ENCODE results near the gene TIMM17B.

Gene TIMM17B

DNA sequence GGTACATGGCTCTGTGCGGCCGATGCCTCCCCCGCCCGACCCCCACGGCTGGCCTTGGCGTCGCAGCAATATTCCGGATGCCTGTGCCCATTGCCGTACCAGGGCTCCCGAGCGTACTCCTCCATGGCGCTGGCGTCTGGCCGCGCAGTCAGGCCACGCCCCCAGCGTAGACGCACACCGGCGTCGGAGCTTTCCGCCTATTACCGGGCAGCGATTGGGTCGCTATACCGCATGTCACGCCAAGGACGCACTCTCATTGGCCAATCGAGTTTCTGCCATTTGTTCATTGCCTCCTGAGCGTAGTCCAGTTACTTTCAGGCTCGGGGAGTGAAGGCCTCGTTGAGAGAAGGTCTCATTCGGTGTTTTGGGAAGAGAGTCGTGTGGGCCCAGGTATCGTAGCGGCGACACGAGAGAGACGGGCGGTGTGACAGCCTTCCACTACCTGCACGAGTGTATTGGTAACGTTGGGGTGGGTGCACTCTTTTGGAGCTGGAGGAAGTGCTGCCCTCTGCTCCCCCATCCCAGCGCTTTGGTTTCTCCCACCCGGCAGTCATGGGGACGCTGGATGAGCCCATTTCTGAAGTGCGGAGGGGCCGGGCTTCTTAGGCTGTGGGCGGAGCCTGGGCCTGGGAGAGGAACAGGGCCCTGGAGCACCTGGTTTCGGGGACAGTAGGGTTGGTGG lies at the start of gene TIMM17B, which contains the start of gene PQBP1:
Gene TIMM17B, minus strand, starts transcription at position 144 of the 682 bp plus-strand sequence. Its CDS starts 19 bp downstream, at position 125.
Gene PQBP1, plus strand, starts transcription at position 306 of the 682 bp plus-strand sequence. CDS start 580 bp downstream, outside the sequence.
- DNase-seq (ENCODE audit: low spot score), result peak; percentile 91

DNA sequence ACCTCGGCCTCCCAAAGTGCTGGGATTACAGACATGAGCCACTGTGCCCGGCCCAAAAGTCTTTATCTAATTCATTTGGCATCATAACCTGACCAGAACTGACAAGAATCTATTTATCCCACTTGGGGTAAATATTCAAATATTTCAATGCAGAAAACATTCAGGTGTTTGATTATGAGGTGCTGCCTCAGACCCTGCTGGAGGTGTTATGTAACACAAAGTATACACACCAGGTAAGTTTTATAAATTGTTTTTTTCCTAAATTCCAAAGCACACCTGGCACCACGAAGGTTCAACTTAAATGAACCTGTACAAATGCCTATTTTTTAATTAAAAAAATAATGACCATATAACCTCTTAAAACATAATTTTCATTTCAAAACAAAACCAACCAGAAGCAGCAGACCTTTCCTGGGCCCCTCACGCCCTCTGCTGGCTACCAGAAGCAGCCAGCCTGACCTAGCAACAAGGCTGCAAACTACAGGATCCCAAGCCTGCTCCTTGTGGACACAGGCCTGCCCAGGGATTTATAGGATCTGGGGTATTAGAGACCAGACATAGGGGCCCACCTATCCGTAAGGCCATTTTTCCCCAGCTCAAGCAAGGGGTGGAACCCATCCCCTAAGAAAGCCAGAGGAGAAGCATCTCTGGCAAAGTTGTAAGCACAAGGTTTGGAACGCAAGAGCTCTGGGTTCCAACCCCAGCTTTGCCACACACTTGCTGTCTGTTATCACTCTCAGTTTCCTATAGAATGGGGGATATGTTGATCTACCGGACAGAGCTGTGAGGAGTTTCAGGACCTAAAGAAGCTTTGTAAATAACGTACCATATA lies 48.2 kb upstream of the TIMM17B start:
- DNase-seq (ENCODE audit: low spot score), result peak; percentile 11

DNA sequence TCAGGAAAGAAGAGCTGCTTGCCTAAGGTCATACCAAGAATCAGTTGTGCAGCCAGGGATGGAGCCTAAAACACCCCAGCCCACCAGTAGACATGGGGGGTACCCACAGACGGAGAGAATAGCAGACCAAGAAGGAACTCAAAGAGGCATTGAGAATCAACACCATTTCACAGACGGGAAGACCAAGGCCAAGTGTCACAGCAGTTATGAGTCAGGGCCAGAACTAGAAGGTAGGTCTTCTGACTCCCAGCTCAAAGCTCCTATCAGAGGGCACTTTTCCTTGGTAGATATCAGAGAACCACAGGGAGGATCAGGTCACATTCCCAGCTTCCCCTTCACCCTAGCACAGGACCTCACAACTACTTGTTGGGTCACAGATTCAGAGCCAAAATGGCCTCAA lies 45.3 kb upstream of the TIMM17B start:
- DNase-seq (ENCODE audit: low spot score), result no peak

DNA sequence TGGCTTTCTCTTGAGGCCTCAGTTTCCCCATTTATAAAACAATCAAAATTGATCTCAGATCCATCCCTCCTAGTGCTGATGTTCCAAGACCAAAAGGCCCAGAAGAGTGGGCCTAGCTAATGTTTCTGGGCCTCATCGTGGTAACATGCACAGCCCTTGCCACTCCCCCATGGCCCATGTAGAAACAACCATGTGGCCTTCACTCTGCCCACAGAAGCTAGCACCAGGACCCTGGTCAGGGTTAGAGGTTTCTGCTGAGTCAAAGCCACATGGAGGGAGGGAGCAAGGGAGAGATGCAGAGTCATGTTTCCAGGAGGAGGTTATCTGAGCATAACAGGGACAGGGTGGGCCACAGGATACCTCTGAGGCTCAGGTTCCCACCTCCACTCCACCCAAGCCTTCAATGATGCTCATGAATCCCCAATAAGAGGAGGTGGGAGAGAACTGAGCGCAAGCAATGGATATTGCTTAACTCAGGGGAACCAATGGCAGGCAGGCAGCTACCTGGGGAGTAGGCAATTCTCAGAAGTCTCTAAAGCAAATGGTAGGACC lies 42.9 kb upstream of the TIMM17B start:
- no peak for DNase-seq (ENCODE audit: low spot score)

DNA sequence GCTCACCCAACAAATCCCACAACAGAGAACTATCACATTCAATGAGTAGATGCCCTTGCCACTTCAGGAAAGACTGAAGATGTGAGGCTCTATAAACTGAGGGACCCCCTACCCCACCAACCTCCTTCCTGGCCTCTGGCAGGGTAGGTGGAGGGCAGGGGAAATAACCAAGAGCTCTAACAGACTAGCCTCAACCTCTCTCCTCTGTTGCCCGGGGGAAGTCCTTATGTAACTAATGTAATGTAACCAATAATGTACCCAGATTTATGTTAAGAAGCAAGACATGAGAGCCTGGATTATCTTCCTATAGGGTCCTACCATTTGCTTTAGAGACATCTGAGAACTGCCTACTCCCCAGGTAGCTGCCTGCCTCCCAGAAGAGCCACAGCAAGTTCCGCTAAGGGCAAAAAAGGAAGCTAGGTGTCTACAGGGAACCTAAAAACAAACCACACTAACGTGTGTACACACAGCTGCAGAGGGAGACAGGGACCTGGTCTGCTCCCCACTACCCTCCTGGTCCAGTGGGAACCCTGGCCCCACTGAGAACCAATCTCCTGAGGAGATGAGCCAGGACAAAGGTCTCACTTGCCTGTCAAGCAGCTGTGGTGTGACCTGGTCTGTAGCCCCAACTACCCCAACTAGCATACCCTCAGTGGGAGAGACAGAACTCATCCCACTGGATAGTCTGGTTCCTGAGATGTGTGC lies 42.1 kb upstream of the TIMM17B start:
- no peak for DNase-seq (ENCODE audit: low spot score)

DNA sequence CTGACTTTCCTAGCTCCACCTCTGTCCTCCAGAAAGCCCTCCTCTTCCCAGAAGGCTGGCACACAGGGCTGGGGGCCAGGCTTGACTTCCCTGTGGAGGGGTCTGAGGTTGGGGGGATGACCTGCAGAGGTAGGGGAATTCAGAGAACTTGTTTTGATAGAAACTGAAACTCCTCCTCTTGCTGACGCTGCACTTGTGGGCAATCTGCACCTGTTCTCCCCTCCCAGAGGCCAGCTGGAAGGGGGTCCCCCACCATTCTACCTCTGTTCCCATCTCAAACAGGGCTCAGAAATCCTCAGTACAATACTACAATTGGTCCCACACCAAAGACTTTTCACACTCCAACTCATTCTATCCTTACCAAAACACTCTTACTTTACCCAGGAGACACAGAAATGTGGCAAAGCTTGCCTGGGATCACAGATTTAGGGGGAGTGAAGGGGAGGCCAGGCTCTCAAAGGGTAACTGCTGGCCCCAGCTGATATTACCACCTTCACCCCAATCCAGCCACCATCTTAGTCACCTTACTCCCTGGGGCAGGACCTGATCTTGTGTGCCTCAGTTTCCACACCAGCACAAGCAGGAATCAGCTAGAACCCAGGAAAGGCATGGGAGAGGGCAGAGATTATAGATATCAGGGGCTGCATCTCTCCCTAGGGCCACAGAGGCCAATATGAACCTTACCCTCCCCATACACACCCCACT lies 41.3 kb upstream of the TIMM17B start:
- DNase-seq (ENCODE audit: low spot score), result no peak

DNA sequence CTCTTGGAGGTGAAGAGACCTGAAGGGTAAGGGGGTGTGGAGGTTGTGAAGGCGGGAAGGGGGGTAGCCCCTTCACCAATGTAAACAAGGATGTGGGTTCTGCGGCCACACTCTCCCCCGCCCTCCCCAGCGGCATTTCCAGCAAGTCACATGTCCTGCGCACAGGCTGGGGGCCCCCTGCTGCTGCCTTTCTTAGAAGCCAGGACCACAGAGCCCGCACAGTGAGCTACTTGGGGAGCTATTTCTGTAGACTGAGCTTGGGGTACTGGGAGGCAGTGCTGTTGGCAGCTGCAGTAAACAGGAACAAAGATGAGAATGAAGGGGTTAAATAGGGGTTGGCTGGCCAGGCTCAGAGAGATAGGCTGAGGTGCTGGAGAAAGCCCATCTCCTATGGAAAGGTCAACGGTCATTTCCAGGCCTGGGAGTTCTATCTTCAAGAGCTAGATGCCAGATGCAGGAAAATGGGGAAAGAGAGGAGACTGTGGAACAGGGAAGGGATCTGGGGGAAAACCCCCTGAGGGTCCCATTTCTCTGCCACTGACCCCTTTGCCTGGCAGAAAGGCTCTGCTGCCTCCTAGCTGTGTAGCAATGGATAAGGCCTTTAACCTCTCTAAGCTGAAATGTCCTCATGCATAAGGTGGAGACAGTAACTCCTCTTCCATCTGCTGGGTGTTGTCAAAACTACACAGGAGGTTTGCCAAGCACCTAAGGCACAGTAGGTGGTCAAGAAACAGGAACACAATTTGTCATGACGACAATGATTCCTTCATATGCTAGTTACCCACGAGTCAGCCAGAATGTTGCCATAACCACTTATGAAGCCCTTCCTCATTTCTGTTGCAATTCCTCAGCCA lies 39.7 kb upstream of the TIMM17B start:
- DNase-seq (ENCODE audit: low spot score), result no peak

DNA sequence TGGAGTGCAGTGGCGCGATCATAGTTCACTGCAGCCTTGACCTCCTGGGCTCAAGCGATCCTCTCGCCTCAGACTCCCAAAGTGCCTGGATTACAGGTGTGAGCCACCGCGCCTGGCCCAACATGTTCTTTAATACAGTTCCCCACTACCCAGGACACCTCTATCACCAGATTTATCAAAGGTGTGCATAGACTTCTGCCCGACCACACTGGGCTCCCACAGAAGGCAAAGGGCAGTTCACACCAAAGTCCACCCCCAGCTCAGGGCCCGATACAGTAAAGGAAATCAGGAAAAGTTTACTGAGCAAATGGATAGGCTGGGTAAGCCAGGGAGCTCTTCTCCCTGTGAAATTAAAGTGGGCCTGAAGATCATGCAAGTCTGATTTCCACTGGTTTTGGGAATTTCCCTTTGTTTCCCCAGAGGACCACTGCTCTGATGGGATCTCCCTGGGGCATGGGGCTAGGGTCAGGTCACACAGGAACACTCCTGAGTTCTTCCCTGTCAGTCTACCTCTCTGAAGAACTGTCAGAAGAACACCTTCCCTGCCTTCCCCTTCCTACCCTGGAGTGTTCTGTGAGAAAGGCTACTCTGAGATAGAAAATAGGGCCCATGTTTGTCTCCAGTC lies 39.0 kb upstream of the TIMM17B start:
- no peak for DNase-seq (ENCODE audit: low spot score)

DNA sequence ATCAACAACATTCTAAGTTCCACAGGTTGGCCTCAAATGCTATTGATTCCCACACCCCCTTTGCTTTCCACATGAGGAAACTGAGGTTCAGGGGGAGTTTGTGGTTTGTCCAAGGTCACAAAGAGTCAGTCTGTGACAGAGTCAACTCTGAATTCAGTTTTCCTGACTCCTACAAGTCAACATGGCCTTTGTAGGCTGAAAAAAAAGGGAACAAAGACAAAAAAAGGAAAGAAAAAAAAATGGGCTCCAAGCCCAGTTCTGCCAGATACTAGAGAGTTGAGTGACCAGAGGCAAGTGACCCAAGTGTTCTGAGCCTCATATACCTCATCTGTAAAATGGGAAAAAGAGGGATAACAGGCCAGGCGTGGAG lies 37.7 kb upstream of the TIMM17B start:
- no peak for DNase-seq (ENCODE audit: low spot score)

DNA sequence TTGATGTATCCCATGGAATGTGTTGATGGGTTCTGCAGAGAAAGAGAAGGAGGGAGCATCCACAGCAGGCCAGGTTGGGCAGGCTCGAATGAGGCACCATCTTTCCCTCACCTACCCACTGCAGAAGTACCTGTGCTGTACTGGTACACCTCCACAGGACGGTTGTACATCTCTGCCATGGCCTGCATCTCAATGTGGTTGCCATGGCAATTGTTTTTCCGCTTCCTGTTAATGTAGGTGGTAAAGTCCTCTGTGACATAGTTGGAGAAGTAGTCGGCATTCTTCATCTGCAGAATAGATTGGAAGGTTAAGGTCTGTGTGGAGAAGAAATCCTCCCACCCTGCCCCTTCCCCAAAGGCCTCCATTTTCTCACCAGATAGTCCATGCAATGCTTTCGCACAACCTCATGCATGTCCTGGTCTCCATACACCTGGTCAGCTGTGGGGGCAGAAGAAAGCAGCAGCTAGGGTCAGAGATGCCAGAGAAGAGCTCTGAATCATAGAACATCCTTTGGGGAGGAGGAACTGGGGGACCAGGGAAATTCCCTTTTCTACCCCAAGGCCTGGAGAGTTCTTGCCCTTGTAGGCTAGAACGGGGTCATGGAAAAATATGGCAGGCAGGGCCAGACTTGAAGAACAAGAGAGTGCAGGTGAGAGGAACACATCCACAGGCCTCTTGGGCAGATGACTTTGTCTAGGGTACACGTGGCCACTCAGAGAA lies 37.2 kb upstream of the TIMM17B start:
- DNase-seq (ENCODE audit: low spot score), result no peak

DNA sequence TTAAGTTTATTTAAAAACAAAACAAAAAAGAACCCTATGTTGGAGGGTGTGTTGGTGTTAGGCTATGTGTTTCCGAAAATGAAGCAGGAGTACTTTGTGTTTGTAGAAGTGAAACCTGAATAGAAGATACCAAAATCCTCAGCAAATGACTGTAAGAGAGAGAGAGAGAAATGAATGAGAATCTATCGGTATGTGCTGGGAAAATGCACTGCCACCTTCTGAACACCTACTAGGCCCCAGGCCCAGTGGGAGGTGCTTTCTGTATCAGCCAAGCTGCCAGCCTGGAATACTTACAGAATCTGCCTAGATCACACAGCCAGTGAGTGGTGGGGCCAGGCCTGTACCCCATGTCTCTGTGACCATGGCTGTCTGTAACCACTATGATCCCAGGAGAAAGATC lies 36.2 kb upstream of the TIMM17B start:
- no peak for DNase-seq (ENCODE audit: low spot score)

DNA sequence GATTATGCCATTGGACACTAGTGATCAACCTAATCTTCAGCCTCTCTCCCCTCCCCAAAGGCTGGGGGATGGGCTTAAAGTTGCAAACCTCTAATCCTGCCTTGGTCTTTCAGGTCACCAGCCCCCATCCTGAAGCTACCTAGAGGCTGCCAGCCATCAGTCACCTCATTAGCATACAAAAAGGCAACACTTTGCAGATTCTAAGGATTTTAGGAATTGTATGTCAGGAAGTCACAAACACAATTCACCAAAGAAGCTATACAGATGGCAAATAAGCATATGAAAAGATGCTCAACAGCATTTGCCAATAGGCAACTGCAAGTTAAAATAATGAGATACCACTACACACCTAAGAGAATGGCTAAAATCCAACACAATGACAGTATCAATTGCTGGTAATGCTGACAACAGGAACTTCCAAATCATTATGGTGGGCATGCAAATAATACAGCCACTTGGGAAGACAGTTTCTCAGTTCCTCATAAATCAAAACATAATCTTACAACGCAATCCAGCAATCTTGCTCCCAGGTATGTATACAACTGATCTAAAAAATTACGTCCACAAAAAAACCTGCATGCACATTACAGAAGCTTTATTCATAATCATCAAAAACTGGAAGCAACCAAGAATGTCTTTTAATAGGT lies 30.3 kb upstream of the TIMM17B start:
- no peak for DNase-seq (ENCODE audit: low spot score)

DNA sequence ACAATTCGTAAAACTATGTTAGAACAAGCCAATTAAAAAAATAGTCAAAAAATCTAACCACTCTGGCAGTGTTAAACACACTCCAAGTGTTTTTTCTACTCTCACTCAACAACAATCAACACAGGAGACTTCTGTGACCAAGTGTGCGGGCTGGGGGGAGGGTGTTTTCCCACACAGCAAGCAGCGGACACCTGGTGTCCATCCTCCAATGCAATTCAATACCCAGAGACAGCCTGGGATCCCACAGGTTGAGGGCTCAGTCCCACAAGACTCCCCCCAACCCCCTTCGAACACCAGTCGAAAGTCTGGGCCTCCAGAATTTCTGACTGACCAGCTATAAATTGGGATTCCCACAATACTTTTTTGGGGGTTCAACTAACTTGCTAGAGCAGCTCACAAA lies 29.6 kb upstream of the TIMM17B start:
- DNase-seq (ENCODE audit: low spot score), result no peak

DNA sequence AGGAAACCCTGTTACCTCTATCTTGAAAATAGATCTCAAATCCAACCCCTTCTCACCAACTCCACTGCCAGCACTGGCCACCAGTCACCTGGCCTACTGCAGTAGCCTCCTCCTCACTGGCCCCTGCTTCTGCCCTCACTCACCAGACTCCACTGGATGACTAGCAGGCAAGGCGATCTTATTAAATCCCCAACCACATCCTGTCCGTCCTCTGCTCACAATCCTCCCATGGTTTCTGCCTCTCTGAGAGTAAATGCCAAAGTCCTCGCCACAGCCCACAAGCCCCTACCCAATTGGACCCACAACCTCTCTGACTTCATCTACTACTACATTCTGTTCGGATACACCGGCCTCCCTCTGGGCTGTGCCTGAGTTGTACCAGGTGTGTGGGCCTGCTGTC lies 26.7 kb upstream of the TIMM17B start:
- no peak for DNase-seq (ENCODE audit: low spot score)

DNA sequence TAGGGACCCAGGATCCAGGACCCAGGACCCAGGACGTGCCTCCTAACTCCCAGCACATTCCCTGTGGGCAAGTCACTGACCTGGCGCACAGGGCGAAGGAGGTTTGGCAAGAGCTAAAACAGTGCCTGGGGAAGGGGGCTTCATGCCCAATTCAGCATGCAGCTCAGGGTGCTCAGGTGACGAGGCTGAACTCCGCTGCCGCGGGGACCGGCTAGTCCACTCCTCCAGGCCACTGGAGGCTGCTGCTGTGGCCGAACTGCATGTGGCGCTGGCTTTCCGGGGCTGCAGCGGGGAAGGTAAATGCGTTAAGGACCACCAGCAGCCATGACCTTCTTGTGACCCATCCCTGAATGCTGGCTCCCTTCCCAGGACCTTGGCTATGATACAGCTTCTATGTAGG lies 26.2 kb upstream of the TIMM17B start:
- no peak for DNase-seq (ENCODE audit: low spot score)

DNA sequence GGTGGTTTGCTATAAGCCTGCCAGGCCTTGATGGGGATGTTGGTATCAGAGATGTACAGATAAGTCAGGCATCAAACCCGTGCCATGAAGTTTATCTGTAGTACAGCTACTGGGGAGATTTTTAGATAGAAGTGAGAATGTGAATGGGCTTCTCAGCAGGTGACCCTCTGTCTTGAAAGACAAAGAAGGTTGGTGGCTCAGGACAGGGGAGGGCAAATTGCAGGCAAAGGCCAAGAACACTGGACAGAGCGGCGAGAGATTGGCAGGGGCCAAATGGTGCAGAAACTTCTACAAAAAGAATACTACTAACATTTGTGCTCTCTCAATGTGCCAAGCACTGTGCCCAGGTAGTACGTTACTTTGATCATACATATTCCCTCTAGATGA lies 23.1 kb upstream of the TIMM17B start:
- no peak for DNase-seq (ENCODE audit: low spot score)

DNA sequence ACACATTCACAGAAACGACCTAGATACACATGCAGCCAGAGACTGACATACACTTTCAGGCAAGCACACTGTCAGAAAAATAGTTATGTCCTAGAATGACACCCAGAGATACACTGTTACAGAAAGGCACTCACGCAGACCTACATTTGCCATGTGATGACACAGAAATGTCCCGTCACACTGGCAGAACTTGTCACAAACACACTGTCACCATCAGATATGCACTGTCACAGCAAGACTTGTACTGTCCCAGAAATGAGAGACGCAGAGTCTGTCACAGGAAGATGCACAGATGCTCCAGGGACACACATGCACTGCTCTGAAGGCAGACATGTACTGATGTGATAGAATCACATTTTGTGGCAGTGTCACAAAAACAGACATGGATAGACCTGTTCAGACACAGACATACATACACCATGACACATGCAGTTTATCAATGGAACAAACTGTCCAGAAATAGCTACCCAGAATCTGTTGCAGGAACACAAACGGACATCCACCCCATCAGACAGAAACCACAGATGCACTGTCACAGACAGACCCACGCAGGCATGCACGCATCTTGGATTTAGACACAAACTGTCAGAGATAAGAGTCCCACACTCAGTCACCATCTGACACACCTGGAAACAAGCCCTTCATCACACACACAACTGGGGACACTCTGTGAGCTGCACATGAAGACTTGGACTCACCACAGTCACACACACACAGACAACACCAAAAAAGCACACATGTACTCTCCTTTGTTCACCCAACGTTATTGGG lies 22.6 kb upstream of the TIMM17B start:
- no peak for DNase-seq (ENCODE audit: low spot score)

DNA sequence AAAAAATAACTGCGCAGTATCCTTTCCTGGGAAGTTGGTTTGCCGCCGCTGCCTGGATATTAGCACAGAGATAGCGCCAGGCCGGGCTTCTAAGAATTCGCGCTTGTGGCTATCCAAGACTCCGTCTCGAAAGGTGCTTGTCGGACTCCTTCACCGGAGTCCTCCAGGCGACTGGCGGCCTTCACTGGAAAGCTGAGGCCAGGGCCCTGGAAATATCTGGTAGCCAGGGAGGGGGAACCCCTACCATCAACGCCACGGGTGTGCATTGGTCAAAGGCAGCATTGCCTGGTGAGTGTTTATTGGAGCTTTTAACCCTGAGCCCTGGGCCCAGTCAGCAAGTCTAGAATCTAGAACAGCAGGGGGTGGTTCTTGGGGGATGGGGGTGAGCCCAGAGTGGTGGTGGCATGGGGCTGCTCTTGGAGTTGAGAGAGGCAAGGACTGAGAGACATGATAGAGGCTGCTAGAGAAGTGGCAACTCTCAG lies 21.8 kb upstream of the TIMM17B start:
- DNase-seq (ENCODE audit: low spot score), result no peak
